Spleen (tissue), 11 donors: ENCODE results near the gene MARCHF4. TPM values are rescaled to one million over a fixed set of nuclear protein-coding genes. Genes with fewer than 3 reads are reported as not detected.

Source experiments
- DNase-seq: peaks from one replicate; pipeline ENCODE4 v3.0.0-alpha.2; 2020
- H3K27ac ChIP-seq, 8 donors: fragments of 200-600 bp; sonication (generic) in 7 of 8; 1 replicate in 4 of 8; 2 replicates in 4 of 8; pipeline versions ENCODE4 v1.5.0 to v1.8.0; 2016 to 2021; ENCODE audit warnings: inconsistent platforms in 4 of 8, mild to moderate bottlenecking in 4 of 8, moderate library complexity in 1 of 8
- H3K27me3 ChIP-seq, 7 donors: fragments of 200-600 bp; sonication (generic) in 6 of 7; replicated peaks in 1 of 7; 1 replicate in 4 of 7; 2 replicates in 3 of 7; pipeline versions ENCODE4 v1.5.0 to v1.8.0; 2016 to 2021; ENCODE audit warnings: inconsistent platforms in 3 of 7, mild to moderate bottlenecking in 1 of 7
- H3K36me3 ChIP-seq, 6 donors: fragments of 200-600 bp; sonication (generic) in 5 of 6; 1 replicate in 4 of 6; 2 replicates in 2 of 6; pipeline versions ENCODE4 v1.5.0 to v1.8.0; 2016 to 2021; ENCODE audit warnings: inconsistent platforms in 2 of 6
- H3K4me1 ChIP-seq, 6 donors: fragments of 200-600 bp; sonication (generic) in 5 of 6; 1 replicate in 3 of 6; 2 replicates in 3 of 6; pipeline versions ENCODE4 v1.5.0 to v1.8.0; 2016 to 2021; ENCODE audit warnings: inconsistent platforms in 3 of 6
- H3K4me3 ChIP-seq, 8 donors: fragments of 200-600 bp; sonication (generic) in 7 of 8; 1 replicate in 4 of 8; 2 replicates in 4 of 8; pipeline versions ENCODE4 v1.5.0 to v1.8.0; 2016 to 2021; ENCODE audit warnings: inconsistent platforms in 4 of 8, mild to moderate bottlenecking in 4 of 8, moderate library complexity in 2 of 8
- H3K9me3 ChIP-seq, 8 donors: fragments of 200-600 bp; sonication (generic) in 7 of 8; 1 replicate in 4 of 8; 2 replicates in 4 of 8; pipeline versions ENCODE4 v1.5.0 to v1.8.0; 2016 to 2021; ENCODE audit warnings: inconsistent platforms in 4 of 8
- CTCF ChIP-seq, 11 experiments: fragments of 200-600 bp in 7 of 11; fragments of 450-650 bp in 4 of 11; sonication (generic) in 4 of 11; IDR thresholded peaks in 8 of 11; conservative IDR thresholded peaks in 3 of 11; 1 replicate in 7 of 11; 2 replicates in 4 of 11; pipeline versions ENCODE4 v1.4.0 to v1.8.0; 2016 to 2021; ENCODE audit warnings: antibody characterized with exemption in 11 of 11, inconsistent platforms in 4 of 11, mild to moderate bottlenecking in 1 of 11
- POLR2A ChIP-seq, 3 donors: fragments of 450-650 bp; IDR thresholded peaks; one replicate each; pipeline ENCODE4 v1.5.1; 2017; ENCODE audit warnings: antibody characterized with exemption in 3 of 3, mild to moderate bottlenecking in 1 of 3
- POLR2AphosphoS5 ChIP-seq, 3 donors: sonication (generic); formaldehyde crosslinking; IDR thresholded peaks; one replicate each; pipeline ENCODE4 v1.5.1; 2017; ENCODE audit warnings: antibody characterized with exemption in 3 of 3
- WGBS, 5 donors: extraction: QIAGEN DNeasy Blood & Tissue Kit in 3 of 5; methylation state at CpG; one replicate each; pipeline versions ENCODE4 v1.1.5 to v1.1.7; 2013 to 2018; 5-methylcytosine and 5-hydroxymethylcytosine counted together
- intact Hi-C: fragments of 100-400 bp; cut with DNase I; formaldehyde crosslinking; loops from one replicate; pipeline ENCODE4 v1.15.0; 2023; ENCODE audit warnings: low total_unique reads
- polyA plus RNA-seq, 3 donors: library from polyadenylated mRNA; stranded (reverse); fragments of 200-250 nt; gene quantifications; one replicate each; pipeline ENCODE4 v1.2.1, GENCODE V29; 2013
- total RNA-seq, 7 donors: library from RNA; depleted of rRNA in 3 of 7; stranded (reverse); fragments of >200 nt in 3 of 7; fragmentation: NEBNext Ultra II Directional in 4 of 7; extraction: Animal tissue kit (Norgen Biotek cat#: 25700) in 4 of 7; gene quantifications; one replicate each; pipeline versions ENCODE4 v1.1.0 to v1.2.1, GENCODE V29; 2016 to 2021
- donor health status: healthy with polysubstance abuse.
- donor health status: DM: no; HTN: no; CAD: no; lungs with moderate emphysema.
- donor health status: DM: no; HTN: no; CAD: no.
- donor health status: Bipolar disorder and iron deficiency.
- donor health status: healthy.
- donor health status: DM: no; HTN: no; CAD: no.
- donor health status: DM: yes; HTN: yes; CAD: no.

The MARCHF4 gene
- total and polyA plus RNA-seq, 10 donors: not detected

DNA sequence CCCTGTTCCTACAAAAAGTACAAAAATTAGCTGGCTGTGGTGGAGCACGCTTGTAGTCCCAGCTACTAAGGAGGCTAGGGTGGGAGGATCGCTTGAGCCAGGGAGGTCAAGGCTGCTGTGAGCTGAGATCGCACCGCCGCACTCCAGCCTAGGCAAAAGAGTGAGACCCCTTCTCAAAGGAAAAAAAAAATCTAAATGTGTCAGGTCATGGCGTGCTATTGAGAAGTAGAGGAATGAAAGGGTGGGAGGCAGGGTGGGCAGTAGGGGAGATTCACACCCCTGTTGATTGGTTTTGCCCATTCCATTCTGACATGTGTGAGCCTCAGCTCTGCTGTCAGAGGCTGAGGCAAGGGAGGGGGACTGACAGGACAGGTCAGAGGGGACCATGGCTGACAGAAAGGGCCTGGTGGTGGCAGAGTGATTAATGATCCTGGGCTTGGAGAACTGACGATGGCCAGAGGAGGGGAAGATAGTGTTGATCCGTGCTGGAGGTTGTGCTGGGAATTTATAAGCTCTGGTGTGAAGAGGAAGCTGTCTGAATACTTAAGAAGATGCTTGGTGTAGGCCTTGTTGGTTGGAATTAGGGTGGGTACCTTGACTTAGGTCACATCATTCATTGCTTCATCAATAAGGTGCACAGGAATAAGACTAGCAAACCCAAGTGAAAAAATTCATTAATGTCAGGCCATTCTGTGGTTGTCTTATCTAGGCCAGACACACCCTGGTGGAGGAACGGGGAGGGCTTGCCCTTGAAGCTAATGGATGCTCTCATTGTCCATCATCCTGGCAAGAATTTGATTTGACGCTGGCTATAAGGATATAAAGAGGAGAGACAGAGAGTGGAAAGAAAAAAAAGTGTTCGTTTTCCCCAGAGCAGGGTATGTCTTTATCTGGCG lies 20.9 kb upstream of the MARCHF4 start:
- no peaks in the 10 kb centered on the region for H3K27me3 ChIP-seq
- H3K4me1 ChIP-seq: no peaks in the 10 kb centered on the region
- 82 to 91% (median 85%) methylated on average over 12 of the region's 12 CpGs for WGBS, 5 donors
- H3K27ac ChIP-seq: no peak overlapping the region
- intact Hi-C loops: no loop called here
- H3K9me3 ChIP-seq: no peaks in the 10 kb centered on the region
- DNase-seq: no peak
- TF ChIP-seq POLR2A (IDR thresholded peaks at IDR 0.05) (no peak), CTCF (IDR thresholded peaks at IDR 0.05 in 8 of 11, conservative IDR thresholded peaks at IDR 0.05 in 3 of 11) (no peak), POLR2AphosphoS5 (IDR thresholded peaks at IDR 0.05) (no peak)
- no peaks in the 10 kb centered on the region for H3K36me3 ChIP-seq
- H3K4me3 ChIP-seq: no peak overlapping the region

- Histone ChIP-seq H3K27ac (no peak overlapping the region), H3K27me3 (no peaks in the 10 kb centered on the region), H3K4me3 (no peak overlapping the region), H3K9me3 (peaks cover 0 to 4% (median 0%) of the 10 kb centered on the region in 8 donors), H3K4me1 (no peaks in the 10 kb centered on the region), H3K36me3 (no peaks in the 10 kb centered on the region)
- 84 to 93% (median 92%) methylated on average over 6 of the region's 6 CpGs for WGBS, 5 donors
- intact Hi-C loops: no loop called here
- no peak for DNase-seq
- TF ChIP-seq CTCF (IDR thresholded peaks at IDR 0.05 in 8 of 11, conservative IDR thresholded peaks at IDR 0.05 in 3 of 11) (no peak), POLR2A (IDR thresholded peaks at IDR 0.05) (no peak), POLR2AphosphoS5 (IDR thresholded peaks at IDR 0.05) (no peak)
Observed at GRCh38 chr2:216392018-216392562, 19.8 kb upstream of the MARCHF4 start.

GRCh38 chr2:216391401-216391800 lies 19.1 kb upstream of the MARCHF4 start:
- no peak overlapping the region for H3K4me3 ChIP-seq

More at GRCh38 chr2:216391401-216391800, 19.1 kb upstream of the MARCHF4 start:
- no peaks in the 10 kb centered on the region for H3K4me1 ChIP-seq
- TF ChIP-seq CTCF (IDR thresholded peaks at IDR 0.05 in 8 of 11, conservative IDR thresholded peaks at IDR 0.05 in 3 of 11): no peak
- TF ChIP-seq POLR2A (IDR thresholded peaks at IDR 0.05): no peak
- TF ChIP-seq POLR2AphosphoS5 (IDR thresholded peaks at IDR 0.05): no peak
- H3K27ac ChIP-seq: no peak overlapping the region
- H3K27me3 ChIP-seq: no peaks in the 10 kb centered on the region
- no peak for DNase-seq
- peaks cover 0 to 4% (median 0%) of the 10 kb centered on the region in 8 donors for H3K9me3 ChIP-seq
- H3K36me3 ChIP-seq: no peaks in the 10 kb centered on the region
- WGBS, 5 donors: 84 to 94% (median 87%) methylated on average over 6 of the region's 6 CpGs
- intact Hi-C loops: no loop called here
